ENCODE measurements around the gene MAPKAPK2.

DNA sequence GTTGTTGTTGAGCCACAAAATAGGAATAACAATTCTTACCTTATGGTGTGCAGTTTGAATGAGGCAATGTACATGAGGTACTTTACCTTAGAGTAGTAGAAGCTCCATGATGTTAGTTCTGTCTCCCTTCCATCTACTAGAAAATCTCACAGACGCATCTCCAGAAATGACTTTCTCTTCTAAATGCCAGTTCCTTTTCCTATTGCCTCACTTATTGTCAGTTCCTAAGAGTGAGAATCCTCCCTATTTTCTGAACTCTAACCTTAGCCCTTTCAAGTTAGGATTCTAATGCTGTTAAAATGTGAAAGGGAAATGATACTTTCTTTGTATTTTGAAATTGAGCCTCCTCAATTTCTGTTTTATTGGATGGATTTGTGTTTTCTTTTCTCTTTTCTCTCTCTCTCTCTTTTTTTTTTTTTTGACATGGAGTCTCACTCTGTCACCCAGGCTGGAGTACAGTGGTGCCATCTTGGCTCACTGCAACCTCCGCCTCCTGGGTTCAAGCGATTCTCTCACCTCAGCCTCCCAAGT lies 18.6 kb upstream of the MAPKAPK2 start:
- TF ChIP-seq, protein P1, sequence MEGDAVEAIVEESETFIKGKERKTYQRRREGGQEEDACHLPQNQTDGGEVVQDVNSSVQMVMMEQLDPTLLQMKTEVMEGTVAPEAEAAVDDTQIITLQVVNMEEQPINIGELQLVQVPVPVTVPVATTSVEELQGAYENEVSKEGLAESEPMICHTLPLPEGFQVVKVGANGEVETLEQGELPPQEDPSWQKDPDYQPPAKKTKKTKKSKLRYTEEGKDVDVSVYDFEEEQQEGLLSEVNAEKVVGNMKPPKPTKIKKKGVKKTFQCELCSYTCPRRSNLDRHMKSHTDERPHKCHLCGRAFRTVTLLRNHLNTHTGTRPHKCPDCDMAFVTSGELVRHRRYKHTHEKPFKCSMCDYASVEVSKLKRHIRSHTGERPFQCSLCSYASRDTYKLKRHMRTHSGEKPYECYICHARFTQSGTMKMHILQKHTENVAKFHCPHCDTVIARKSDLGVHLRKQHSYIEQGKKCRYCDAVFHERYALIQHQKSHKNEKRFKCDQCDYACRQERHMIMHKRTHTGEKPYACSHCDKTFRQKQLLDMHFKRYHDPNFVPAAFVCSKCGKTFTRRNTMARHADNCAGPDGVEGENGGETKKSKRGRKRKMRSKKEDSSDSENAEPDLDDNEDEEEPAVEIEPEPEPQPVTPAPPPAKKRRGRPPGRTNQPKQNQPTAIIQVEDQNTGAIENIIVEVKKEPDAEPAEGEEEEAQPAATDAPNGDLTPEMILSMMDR (IDR thresholded peaks at IDR 0.05): no peak
- no peak for TF ChIP-seq JUND (IDR thresholded peaks at IDR 0.05)
- TF ChIP-seq YY1 (IDR thresholded peaks at IDR 0.05; ENCODE audit: low read depth): no peak
- TF ChIP-seq USF1 (IDR thresholded peaks at IDR 0.05; ENCODE audit: borderline replicate concordance, low read depth): no peak
- TF ChIP-seq RAD21 (IDR thresholded peaks at IDR 0.05; ENCODE audit: low read length): no peak
- TF ChIP-seq EZH2phosphoT487 (IDR thresholded peaks at IDR 0.05; ENCODE audit: borderline replicate concordance, low read depth): no peak

All from SK-N-SH (cell line).